Lower leg skin (tissue), 3 donors: ENCODE data around the gene TRAPPC1.

ENCODE experiments used
- CTCF ChIP-seq, 3 donors: fragments of 450-650 bp; IDR thresholded peaks; one replicate each; pipeline ENCODE4 v1.5.1; 2016; ENCODE audit warnings: antibody characterized with exemption in 3 of 3, mild to moderate bottlenecking in 3 of 3, moderate library complexity in 2 of 3
- POLR2A ChIP-seq, 2 donors: fragments of 450-650 bp; IDR thresholded peaks; one replicate each; pipeline ENCODE4 v1.6.1; 2016 to 2017; ENCODE audit warnings: antibody characterized with exemption in 2 of 2, mild to moderate bottlenecking in 1 of 2, moderate library complexity in 1 of 2

GRCh38 chr17:7916808-7917207 lies 14.9 kb downstream of the TRAPPC1 start:
- TF ChIP-seq POLR2A (IDR thresholded peaks at IDR 0.05), result no peak
- no peak for TF ChIP-seq CTCF (IDR thresholded peaks at IDR 0.05)
